ENCODE data around the gene RNASE12. TPM values are rescaled to one million over a fixed set of nuclear protein-coding genes. Genes with fewer than 3 reads are reported as not detected.
A peak's percentile ranks its signal among the peaks of the same experiment; 100 is the strongest.

Gene RNASE12
- total RNA-seq, 1 donor from 2014 or later = not detected

DNA sequence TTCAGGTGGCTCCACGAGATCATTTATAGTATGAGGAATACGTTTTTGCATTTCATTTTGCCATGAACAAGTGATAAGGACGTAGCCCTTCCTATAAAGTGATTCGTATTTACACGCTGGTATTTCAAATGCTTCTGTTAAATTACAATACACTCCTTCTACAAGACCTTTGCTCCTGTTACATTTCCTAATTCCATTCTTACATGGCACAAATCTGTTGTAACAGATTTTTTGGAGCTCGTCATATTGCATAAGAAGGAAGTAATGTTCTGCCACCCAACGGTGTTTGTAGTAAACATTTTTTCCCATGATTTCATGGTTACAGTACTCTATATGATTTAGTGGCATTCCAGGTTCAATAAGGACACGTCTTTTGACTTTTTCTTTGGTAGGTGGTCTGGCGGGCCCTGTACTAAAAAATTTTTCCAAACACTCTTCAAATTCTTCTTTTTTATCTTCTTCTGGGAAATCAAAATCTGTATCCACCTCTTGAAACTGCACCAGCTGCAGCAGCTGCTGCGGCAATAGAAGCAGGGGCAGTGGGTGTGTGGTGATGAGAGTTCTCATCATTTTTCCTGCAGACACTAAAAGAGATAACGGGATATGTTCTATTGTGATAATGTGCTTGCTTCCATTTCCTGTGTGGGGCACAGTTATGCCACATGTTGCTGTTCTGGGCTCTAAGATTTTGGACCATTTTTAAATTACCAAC lies 34.5 kb downstream of the RNASE12 start:
- FAIRE-seq (no peak), DNase-seq (ENCODE audit: low read depth) (peak; percentile 11)
- Histone ChIP-seq H3K36me3 (ENCODE audit: control insufficient read depth, insufficient read depth, low read length) (no peaks in the 10 kb centered on the region), H3K4me3 (ENCODE audit: low read depth, low read length) (no peak overlapping the region), H3K27me3 (ENCODE audit: control insufficient read depth, insufficient read depth, low read length) (no peaks in the 10 kb centered on the region)
- TF ChIP-seq CTCF (IDR thresholded peaks at IDR 0.05; ENCODE audit: insufficient read depth, low read length, severe bottlenecking) = no peak

DNA sequence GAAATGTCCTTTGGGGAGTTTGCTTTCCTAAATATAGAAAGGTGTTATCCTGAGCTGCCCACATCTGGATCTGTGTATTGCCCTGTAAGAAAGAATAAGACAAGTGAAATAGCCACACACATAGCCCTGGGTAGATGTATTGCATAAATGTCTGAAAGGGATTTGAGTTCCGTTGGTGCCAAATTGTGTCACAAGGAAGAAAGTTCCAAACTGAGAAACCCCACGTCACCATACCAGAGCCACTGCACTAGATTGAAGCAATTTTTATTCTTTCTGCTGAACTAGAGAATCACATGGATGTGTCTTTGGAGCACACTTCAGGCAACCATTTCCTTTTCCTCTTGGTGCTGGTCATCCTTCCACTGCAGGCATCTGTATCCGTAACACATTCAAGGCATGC lies 35.3 kb downstream of the RNASE12 start:
- TF ChIP-seq CTCF (IDR thresholded peaks at IDR 0.05; ENCODE audit: insufficient read depth, low read length, severe bottlenecking) = no peak
- Histone ChIP-seq H3K4me3 (ENCODE audit: low read depth, low read length) (no peak overlapping the region), H3K36me3 (ENCODE audit: control insufficient read depth, insufficient read depth, low read length) (no peaks in the 10 kb centered on the region), H3K27me3 (ENCODE audit: control insufficient read depth, insufficient read depth, low read length) (no peaks in the 10 kb centered on the region)
- DNase-seq (ENCODE audit: low read depth) = no peak
- FAIRE-seq = peak; percentile 7

- no peak for DNase-seq (ENCODE audit: low read depth)
- Histone ChIP-seq H3K27me3 (ENCODE audit: control insufficient read depth, insufficient read depth, low read length) (no peaks in the 10 kb centered on the region), H3K36me3 (ENCODE audit: control insufficient read depth, insufficient read depth, low read length) (no peaks in the 10 kb centered on the region), H3K4me3 (ENCODE audit: low read depth, low read length) (no peak overlapping the region)
- no peak for FAIRE-seq
- no peak for TF ChIP-seq CTCF (IDR thresholded peaks at IDR 0.05; ENCODE audit: insufficient read depth, low read length, severe bottlenecking)
Observed at GRCh38 chr14:20553024-20553423, 38.2 kb downstream of the RNASE12 start.

DNA sequence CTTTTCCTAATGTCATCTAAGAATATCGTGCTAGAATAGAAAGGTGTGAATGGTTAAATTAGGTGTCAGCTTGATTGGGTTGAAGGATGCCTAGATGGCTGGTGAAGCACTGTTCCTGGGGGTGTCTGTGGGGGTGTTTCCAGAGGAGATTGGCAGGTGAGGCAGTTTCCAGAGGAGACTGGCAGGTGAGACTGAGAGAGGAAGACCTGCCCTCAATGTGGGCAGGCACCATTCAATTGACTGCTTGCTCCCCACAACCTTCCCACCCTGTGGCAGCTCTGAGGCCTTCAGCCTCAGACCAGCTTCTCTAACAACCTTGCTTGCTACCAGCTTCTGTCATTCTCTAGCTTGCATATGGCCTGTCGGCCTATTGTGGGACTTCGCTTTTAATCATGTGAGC lies 39.6 kb downstream of the RNASE12 start:
- TF ChIP-seq CTCF (IDR thresholded peaks at IDR 0.05; ENCODE audit: insufficient read depth, low read length, severe bottlenecking) = no peak
- H3K27me3 ChIP-seq (ENCODE audit: control insufficient read depth, insufficient read depth, low read length) = peaks cover 2% of the 10 kb centered on the region
- FAIRE-seq = no peak
- no peak overlapping the region for H3K4me3 ChIP-seq (ENCODE audit: low read depth, low read length)
- no peak for DNase-seq (ENCODE audit: low read depth)
- no peaks in the 10 kb centered on the region for H3K36me3 ChIP-seq (ENCODE audit: control insufficient read depth, insufficient read depth, low read length)

- DNase-seq (ENCODE audit: low read depth) (peak; percentile 23), FAIRE-seq (no peak)
- no peak overlapping the region for H3K4me3 ChIP-seq (ENCODE audit: low read depth, low read length)
- no peaks in the 10 kb centered on the region for H3K36me3 ChIP-seq (ENCODE audit: control insufficient read depth, insufficient read depth, low read length)
- no peak for TF ChIP-seq CTCF (IDR thresholded peaks at IDR 0.05; ENCODE audit: insufficient read depth, low read length, severe bottlenecking)
- H3K27me3 ChIP-seq (ENCODE audit: control insufficient read depth, insufficient read depth, low read length) = peaks cover 2% of the 10 kb centered on the region
Observed at GRCh38 chr14:20550926-20551325, 40.2 kb downstream of the RNASE12 start.

Measured in bronchial epithelial cell (primary cell).